Activated naive CD4-positive, alpha-beta T cell treated with anti-CD3 and anti-CD28 coated beads, Interleukin-2, amount 10 ng/mL, durations not matched to agents 7 days and 5 days (primary cell): Measurements from ENCODE around the gene SPATA2.

Experiments used
- CTCF ChIA-PET: fragments of 350-600 bp; sonication (Branson Sonifier 250); formaldehyde crosslinking; loops from one replicate; lab custom pipeline; 2021; ENCODE audit warnings: antibody characterized with exemption; lab: Charles Lee
- DNase-seq: peaks from one replicate; pipeline ENCODE4 v3.0.0-alpha.2; 2020
- H3K27ac Mint-ChIP-seq: one replicate; pipeline ENCODE4 v1.8.0; 2021; ENCODE audit warnings: mild to moderate bottlenecking, moderate library complexity, mixed read lengths
- H3K27me3 Mint-ChIP-seq: one replicate; pipeline ENCODE4 v1.8.0; 2021; ENCODE audit warnings: mild to moderate bottlenecking, mixed read lengths
- H3K36me3 Mint-ChIP-seq: one replicate; pipeline ENCODE4 v1.8.0; 2021; ENCODE audit warnings: mixed read lengths
- H3K4me1 Mint-ChIP-seq: one replicate; pipeline ENCODE4 v1.8.0; 2021; ENCODE audit warnings: mixed read lengths
- H3K4me3 Mint-ChIP-seq: one replicate; pipeline ENCODE4 v1.8.0; 2021; ENCODE audit warnings: mild to moderate bottlenecking, moderate library complexity, mixed read lengths
- H3K9me3 Mint-ChIP-seq: one replicate; pipeline ENCODE4 v1.8.0; 2021; ENCODE audit warnings: mixed read lengths

SPATA2 gene

GRCh38 chr20:49918446-49918845 lies 3.1 kb upstream of the SPATA2 start:
- peaks cover 24% of the 10 kb centered on the region for H3K4me1 Mint-ChIP-seq

GRCh38 chr20:49916146-49917002 lies 1.0 kb upstream of the SPATA2 start:
- no peak for DNase-seq
- H3K9me3 Mint-ChIP-seq, result no peaks in the 10 kb centered on the region
- H3K27ac Mint-ChIP-seq, result peak overlapping the region; percentile 99
- CTCF ChIA-PET, result interaction anchor here (0.9 to 1.9 kb wide), 4 partner anchors 27 to 374 kb away, joined by 3 to 5 read pairs (median 4); no protein-coding TSS in a partner anchor
- peaks cover 4% of the 10 kb centered on the region for H3K27me3 Mint-ChIP-seq
- no peaks in the 10 kb centered on the region for H3K36me3 Mint-ChIP-seq
- peak overlapping the region; percentile 96 for H3K4me3 Mint-ChIP-seq
- H3K4me1 Mint-ChIP-seq, result peaks cover 32% of the 10 kb centered on the region

More at GRCh38 chr20:49918446-49918845, 3.1 kb upstream of the SPATA2 start:
- Mint-ChIP-seq H3K27ac (no peak overlapping the region), H3K36me3 (no peaks in the 10 kb centered on the region), H3K27me3 (peaks cover 6% of the 10 kb centered on the region), H3K4me3 (no peak overlapping the region), H3K9me3 (no peaks in the 10 kb centered on the region)
- DNase-seq, result no peak
- CTCF ChIA-PET, result no interaction called here

GRCh38 chr20:49915118-49915379 lies 280 bp downstream of the SPATA2 start:
- Mint-ChIP-seq H3K36me3 (no peaks in the 10 kb centered on the region), H3K27ac (peak overlapping the region; percentile 99), H3K4me1 (peaks cover 32% of the 10 kb centered on the region), H3K27me3 (peaks cover 4% of the 10 kb centered on the region), H3K4me3 (peak overlapping the region; percentile 96), H3K9me3 (no peaks in the 10 kb centered on the region)
- no peak for DNase-seq
- CTCF ChIA-PET, result interaction anchor here (0.9 to 1.9 kb wide), 4 partner anchors 9 to 304 kb away, joined by 4 to 5 read pairs (median 5); no protein-coding TSS in a partner anchor

DNA sequence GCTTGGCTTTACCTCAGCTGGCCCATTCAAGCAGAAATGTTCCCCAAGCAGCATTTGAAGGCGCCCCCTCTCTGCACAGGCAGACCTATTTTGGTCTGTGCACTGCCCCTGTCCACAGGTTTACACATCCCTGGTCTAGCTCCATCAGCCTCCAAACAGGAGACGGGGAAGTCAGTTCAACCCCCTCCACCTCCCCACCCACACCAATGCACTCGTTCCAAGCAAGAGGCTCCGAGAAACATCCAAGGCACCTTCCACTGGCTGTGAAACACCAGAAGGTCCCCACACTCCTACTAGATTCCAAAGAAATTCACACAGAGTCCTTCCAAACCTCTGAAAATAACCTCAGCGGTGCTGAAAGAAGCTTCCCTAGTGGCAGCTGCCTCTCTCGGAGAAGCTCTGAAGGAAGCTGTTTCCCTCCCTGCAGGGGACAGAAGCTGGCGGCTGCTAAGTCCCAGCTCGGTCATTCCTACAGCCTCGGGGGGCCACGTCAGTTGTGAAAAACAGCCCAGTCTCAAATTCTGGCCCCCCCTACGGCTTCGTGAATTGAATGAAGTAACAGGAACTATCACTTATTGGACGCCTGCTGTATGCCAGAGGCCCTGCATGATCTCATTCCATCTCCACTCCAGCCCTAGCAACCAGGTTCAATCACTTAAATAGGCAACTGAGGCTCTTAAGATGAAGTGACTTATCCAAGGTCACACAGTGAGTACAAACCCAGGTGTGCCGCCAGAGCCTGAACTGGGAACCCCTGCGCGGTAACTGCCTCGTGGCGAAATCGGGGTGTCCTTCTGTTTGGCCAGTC lies 815 bp downstream of the SPATA2 start:
- H3K9me3 Mint-ChIP-seq, result no peaks in the 10 kb centered on the region
- peak; percentile 42 for DNase-seq

GRCh38 chr20:49913399-49914047 lies 1.8 kb downstream of the SPATA2 start:
- no peaks in the 10 kb centered on the region for H3K9me3 Mint-ChIP-seq
- H3K27me3 Mint-ChIP-seq, result peaks cover under 1% of the 10 kb centered on the region
- no peak for DNase-seq
- H3K27ac Mint-ChIP-seq, result peak overlapping the region; percentile 45
- H3K4me1 Mint-ChIP-seq, result peaks cover 32% of the 10 kb centered on the region
- CTCF ChIA-PET, result interaction anchor here (1.0 to 1.8 kb wide), 10 partner anchors 9 to 372 kb away, joined by 3 to 5 read pairs (median 4); no protein-coding TSS in a partner anchor
- H3K36me3 Mint-ChIP-seq, result peaks cover 5% of the 10 kb centered on the region
- peak overlapping the region; percentile 96 for H3K4me3 Mint-ChIP-seq

More for the DNA sequence above, 815 bp downstream of the SPATA2 start:
- H3K36me3 Mint-ChIP-seq, result peaks cover 2% of the 10 kb centered on the region
- H3K4me1 Mint-ChIP-seq, result peaks cover 32% of the 10 kb centered on the region
- CTCF ChIA-PET, result interaction anchor here (0.9 to 1.8 kb wide), 8 partner anchors 10 to 157 kb away, joined by 3 to 5 read pairs (median 4); no protein-coding TSS in a partner anchor
- H3K27ac Mint-ChIP-seq, result peak overlapping the region; percentile 89
- H3K4me3 Mint-ChIP-seq, result peak overlapping the region; percentile 96
- H3K27me3 Mint-ChIP-seq, result peaks cover 4% of the 10 kb centered on the region

DNA sequence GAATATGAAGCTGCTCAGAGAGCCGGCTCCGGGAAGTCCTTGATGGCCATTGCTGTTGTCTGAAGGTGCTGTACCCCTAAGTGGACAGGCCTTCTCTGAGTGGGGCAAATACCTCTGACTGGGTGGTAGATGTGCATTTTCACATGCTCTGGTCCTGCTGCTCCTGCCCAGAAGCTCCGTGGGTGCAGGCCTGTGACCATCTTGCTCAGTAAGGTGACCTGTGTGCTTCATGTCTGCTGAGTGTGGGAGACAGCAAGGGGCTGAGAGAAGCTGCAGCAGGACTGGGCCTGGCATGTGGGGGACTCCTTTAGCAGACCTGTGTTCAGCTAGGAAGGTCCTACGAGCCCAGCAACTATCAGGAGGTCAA lies 5.0 kb downstream of the SPATA2 start:
- Mint-ChIP-seq H3K36me3 (peaks cover 15% of the 10 kb centered on the region), H3K9me3 (no peaks in the 10 kb centered on the region), H3K27ac (no peak overlapping the region), H3K27me3 (no peaks in the 10 kb centered on the region), H3K4me3 (no peak overlapping the region), H3K4me1 (peaks cover 25% of the 10 kb centered on the region)
- CTCF ChIA-PET, result interaction anchor here (0.6 kb wide), 1 partner anchor 86 kb away, joined by 3 read pairs; no protein-coding TSS in a partner anchor
- DNase-seq, result no peak

DNA sequence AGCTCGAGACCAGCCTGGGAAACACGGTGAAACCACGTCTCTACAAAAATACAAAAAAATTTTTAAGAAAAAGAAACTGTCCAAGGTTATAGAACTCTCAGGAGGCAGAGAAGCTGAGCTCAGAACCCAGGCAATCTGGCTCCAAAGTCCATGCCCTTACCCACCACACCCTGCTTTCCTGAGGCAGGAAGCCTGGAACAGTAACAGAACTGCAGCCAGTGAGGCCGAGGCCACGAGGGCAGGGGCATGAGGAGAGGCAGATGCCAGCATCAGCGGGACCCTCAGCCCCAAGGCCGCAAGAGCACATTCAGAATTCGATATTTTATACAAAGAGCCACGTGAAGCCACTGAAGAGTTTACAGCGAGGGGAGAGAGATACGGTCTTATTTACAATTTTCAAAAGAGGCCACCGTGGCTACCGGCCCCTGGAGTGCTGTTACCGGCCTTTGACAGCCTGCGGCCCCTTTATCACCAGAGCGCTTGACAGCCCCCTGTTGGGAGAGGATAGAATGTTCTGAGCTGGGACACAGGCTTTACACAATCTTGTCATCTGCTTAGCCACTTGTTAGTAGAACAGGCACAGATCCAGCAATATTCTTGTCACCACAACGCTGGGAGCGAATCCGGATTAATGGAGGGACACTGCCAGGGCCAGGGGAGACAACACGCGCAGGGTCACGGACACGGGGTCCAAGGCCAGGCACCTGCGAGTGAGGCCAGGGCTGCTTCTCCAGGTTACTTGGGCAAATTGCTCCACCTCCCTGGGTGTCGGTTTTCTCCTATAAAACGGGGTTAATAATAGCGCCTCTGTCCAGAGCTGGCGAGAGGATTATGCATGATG lies 5.6 kb downstream of the SPATA2 start:
- Mint-ChIP-seq H3K27me3 (no peaks in the 10 kb centered on the region), H3K9me3 (no peaks in the 10 kb centered on the region), H3K4me1 (peaks cover 23% of the 10 kb centered on the region), H3K36me3 (peaks cover 18% of the 10 kb centered on the region), H3K27ac (no peak overlapping the region), H3K4me3 (no peak overlapping the region)
- CTCF ChIA-PET, result interaction anchor here (0.6 kb wide), 1 partner anchor 85 kb away, joined by 3 read pairs; no protein-coding TSS in a partner anchor
- DNase-seq, result no peak

GRCh38 chr20:49908258-49908565 lies 7.1 kb downstream of the SPATA2 start:
- Mint-ChIP-seq H3K27me3 (no peaks in the 10 kb centered on the region), H3K36me3 (peaks cover 21% of the 10 kb centered on the region), H3K9me3 (no peaks in the 10 kb centered on the region), H3K4me3 (no peak overlapping the region), H3K4me1 (peaks cover 8% of the 10 kb centered on the region), H3K27ac (no peak overlapping the region)
- DNase-seq, result no peak
- CTCF ChIA-PET, result no interaction called here

GRCh38 chr20:49907405-49908257 lies 7.7 kb downstream of the SPATA2 start:
- Mint-ChIP-seq H3K4me3 (no peak overlapping the region), H3K27ac (no peak overlapping the region), H3K27me3 (no peaks in the 10 kb centered on the region), H3K36me3 (peaks cover 21% of the 10 kb centered on the region), H3K9me3 (no peaks in the 10 kb centered on the region), H3K4me1 (peaks cover 6% of the 10 kb centered on the region)
- no peak for DNase-seq
- CTCF ChIA-PET, result interaction anchor here (0.5 kb wide), 1 partner anchor 178 kb away, joined by 3 read pairs; no protein-coding TSS in a partner anchor

GRCh38 chr20:49906615-49907154 lies 8.6 kb downstream of the SPATA2 start:
- Mint-ChIP-seq H3K36me3 (peaks cover 21% of the 10 kb centered on the region), H3K27ac (no peak overlapping the region), H3K4me3 (no peak overlapping the region), H3K4me1 (peaks cover 3% of the 10 kb centered on the region), H3K9me3 (no peaks in the 10 kb centered on the region), H3K27me3 (no peaks in the 10 kb centered on the region)
- DNase-seq, result no peak
- CTCF ChIA-PET, result interaction anchor here (1.1 kb wide), 1 partner anchor 61 kb away, joined by 3 read pairs; no protein-coding TSS in a partner anchor

- peaks cover 21% of the 10 kb centered on the region for H3K36me3 Mint-ChIP-seq
- H3K4me1 Mint-ChIP-seq, result peaks cover 3% of the 10 kb centered on the region
- H3K4me3 Mint-ChIP-seq, result no peak overlapping the region
- H3K9me3 Mint-ChIP-seq, result no peaks in the 10 kb centered on the region
- H3K27me3 Mint-ChIP-seq, result no peaks in the 10 kb centered on the region
- CTCF ChIA-PET, result interaction anchor here (1.1 kb wide), 1 partner anchor 61 kb away, joined by 3 read pairs; no protein-coding TSS in a partner anchor
- DNase-seq, result no peak
- H3K27ac Mint-ChIP-seq, result no peak overlapping the region
Measured at GRCh38 chr20:49906101-49906604, 9.2 kb downstream of the SPATA2 start.

GRCh38 chr20:49905415-49906091 lies 9.8 kb downstream of the SPATA2 start:
- Mint-ChIP-seq H3K4me1 (peaks cover 3% of the 10 kb centered on the region), H3K4me3 (no peak overlapping the region), H3K9me3 (no peaks in the 10 kb centered on the region), H3K27ac (peak overlapping the region; percentile 64), H3K36me3 (peaks cover 21% of the 10 kb centered on the region), H3K27me3 (no peaks in the 10 kb centered on the region)
- no peak for DNase-seq
- CTCF ChIA-PET, result interaction anchor here (0.9 kb wide), 1 partner anchor 8 kb away, joined by 3 read pairs; no protein-coding TSS in a partner anchor
